ENCODE measurements around the gene PDZRN3.
"Not testable (repeated sequence)": the region's sequence is repeated elsewhere in the genome, so short reads cannot be mapped to it uniquely, and the experiment has no call there.

PDZRN3 gene

GRCh38 chr3:73586628-73587027, 38.1 kb downstream of the PDZRN3 start:
- no peak for DNase-seq (ENCODE audit: low read depth)

- DNase-seq (ENCODE audit: low read depth), result no peak
Observed at GRCh38 chr3:73586190-73586589, 38.6 kb downstream of the PDZRN3 start.

- no peak for DNase-seq (ENCODE audit: low read depth)
Observed at GRCh38 chr3:73584873-73585272, 39.9 kb downstream of the PDZRN3 start.

GRCh38 chr3:73582535-73582934, 42.2 kb downstream of the PDZRN3 start:
- no peak for DNase-seq (ENCODE audit: low read depth)

- DNase-seq (ENCODE audit: low read depth), result no peak
Observed at GRCh38 chr3:73581134-73581846, 43.5 kb downstream of the PDZRN3 start.

- DNase-seq (ENCODE audit: low read depth), result no peak
Observed at GRCh38 chr3:73580343-73580742, 44.4 kb downstream of the PDZRN3 start.

GRCh38 chr3:73577704-73578103, 47.0 kb downstream of the PDZRN3 start:
- DNase-seq (ENCODE audit: low read depth), result no peak

- DNase-seq (ENCODE audit: low read depth), result peak; percentile 70
Observed at GRCh38 chr3:73576999-73577461, 47.7 kb downstream of the PDZRN3 start.

GRCh38 chr3:73575953-73576352, 48.8 kb downstream of the PDZRN3 start:
- no peak for DNase-seq (ENCODE audit: low read depth)

GRCh38 chr3:73575519-73575918, 49.2 kb downstream of the PDZRN3 start:
- no peak for DNase-seq (ENCODE audit: low read depth)

- DNase-seq (ENCODE audit: low read depth), result no peak
Observed at GRCh38 chr3:73573204-73573603, 51.5 kb downstream of the PDZRN3 start.

- DNase-seq (ENCODE audit: low read depth), result no peak
Observed at GRCh38 chr3:73572368-73572767, 52.4 kb downstream of the PDZRN3 start.

GRCh38 chr3:73571238-73571794, 53.4 kb downstream of the PDZRN3 start:
- DNase-seq (ENCODE audit: low read depth), result no peak

GRCh38 chr3:73569246-73569760, 55.4 kb downstream of the PDZRN3 start:
- DNase-seq (ENCODE audit: low read depth), result no peak

- no peak for DNase-seq (ENCODE audit: low read depth)
Observed at GRCh38 chr3:73568371-73568862, 56.3 kb downstream of the PDZRN3 start.

GRCh38 chr3:73565374-73565773, 59.4 kb downstream of the PDZRN3 start:
- DNase-seq (ENCODE audit: low read depth), result not testable (repeated sequence)

- DNase-seq (ENCODE audit: low read depth), result no peak
Observed at GRCh38 chr3:73563896-73564582, 60.7 kb downstream of the PDZRN3 start.

GRCh38 chr3:73561494-73561893, 63.2 kb downstream of the PDZRN3 start:
- DNase-seq (ENCODE audit: low read depth), result no peak

GRCh38 chr3:73559749-73560148, 65.0 kb downstream of the PDZRN3 start:
- DNase-seq (ENCODE audit: low read depth), result no peak

- DNase-seq (ENCODE audit: low read depth), result no peak
Observed at GRCh38 chr3:73558727-73559075, 66.0 kb downstream of the PDZRN3 start.

- DNase-seq (ENCODE audit: low read depth), result no peak
Observed at GRCh38 chr3:73557986-73558726, 66.6 kb downstream of the PDZRN3 start.
